PFSK-1 (cell line): Measurements from ENCODE around the gene HNRNPCL1. TPM values are rescaled to one million over a fixed set of nuclear protein-coding genes. Genes with fewer than 3 reads are reported as not detected.
"Not testable (repeated sequence)": the region's sequence is repeated elsewhere in the genome, so short reads cannot be mapped to it uniquely, and the experiment has no call there.

Experiments
- FOXP2 ChIP-seq: optimal IDR thresholded peaks from 2 replicates; pipeline ENCODE3; 2011; ENCODE audit warnings: borderline replicate concordance, control low read depth, inconsistent platforms; ENCODE audit not compliant: insufficient read depth; ENCODE audit errors: extremely low read length, extremely low read depth
- POLR2AphosphoS5 ChIP-seq: IDR thresholded peaks from 2 replicates; pipeline ENCODE4 v1.6.1; 2012; ENCODE audit warnings: low read depth, mild to moderate bottlenecking, control low read depth, low read length, moderate library complexity
- REST ChIP-seq, 2 experiments: IDR thresholded peaks; 2 replicates each; pipeline versions ENCODE4 v1.6.1 to v1.8.0; 2011 to 2012; ENCODE audit warnings: low read depth in 2 of 2, low read length in 2 of 2, control low read depth in 1 of 2, inconsistent platforms in 1 of 2, mild to moderate bottlenecking in 1 of 2, moderate library complexity in 1 of 2; ENCODE audit not compliant: insufficient read depth in 1 of 2
- SIN3A ChIP-seq: IDR thresholded peaks from 2 replicates; pipeline ENCODE4 v1.6.1; 2012; ENCODE audit warnings: mild to moderate bottlenecking, low read length, moderate library complexity, borderline replicate concordance; ENCODE audit not compliant: insufficient read depth
- TAF1 ChIP-seq: IDR thresholded peaks from 2 replicates; pipeline ENCODE4 v1.6.1; 2012; ENCODE audit warnings: low read length, control low read depth, borderline replicate concordance; ENCODE audit not compliant: insufficient read depth
- polyA plus RNA-seq: library from polyadenylated mRNA; unstranded; fragments of >200 nt; gene quantifications from one replicate; pipeline ENCODE4 v1.2.1, GENCODE V29; 2012; ENCODE audit warnings: low read depth, missing spikeins; ENCODE audit not compliant: insufficient read length

The HNRNPCL1 gene
- polyA plus RNA-seq, result not detected

GRCh38 chr1:12848620-12849019 lies at the start of gene HNRNPCL1:
Gene HNRNPCL1 (minus strand): TSS chr1:12848720. CDS start chr1:12848289, 431 bp downstream.
- not testable (repeated sequence) for TF ChIP-seq FOXP2, POLR2AphosphoS5, TAF1

DNA sequence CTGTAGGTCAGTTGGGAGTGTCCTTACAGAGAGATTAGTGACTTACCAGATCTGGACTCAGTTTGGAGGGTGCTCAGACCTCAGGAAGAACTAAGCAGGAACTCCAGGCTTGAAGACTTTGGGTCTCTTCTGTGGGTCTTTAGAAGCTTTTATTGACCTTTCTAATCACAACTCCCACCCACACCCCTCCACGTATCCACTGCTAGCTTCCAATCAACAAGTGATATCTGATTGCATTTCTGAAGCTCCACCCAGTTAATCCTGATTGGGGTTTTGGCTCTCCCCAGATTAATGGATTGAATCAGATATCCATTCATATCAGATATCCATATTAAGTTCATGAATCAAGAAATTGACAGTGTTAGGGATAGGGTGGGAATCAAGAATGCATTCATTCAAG lies 49.6 kb upstream of the HNRNPCL1 start, which contains the start of gene PRAMEF10:
PRAMEF10 (minus strand) TSS at position 101 of the 400 bp plus-strand sequence. CDS start 2,423 bp downstream, outside the sequence.
- TF ChIP-seq FOXP2, SIN3A, TAF1: not testable (repeated sequence)

- TF ChIP-seq POLR2AphosphoS5, SIN3A, TAF1: not testable (repeated sequence)
These were observed 37.6 kb upstream of the HNRNPCL1 start, which contains the start of gene PRAMEF4 for GRCh38 chr1:12886101-12886500. Gene PRAMEF4 (minus strand): TSS chr1:12886201. CDS start chr1:12883394, 2,807 bp downstream.

- TF ChIP-seq POLR2AphosphoS5; TAF1; REST (IDR thresholded peaks at IDR 0.05; ENCODE audit: insufficient read depth in 1 of 2, low read depth in 2 of 2, low read length in 2 of 2): not testable (repeated sequence)
These were observed 8.3 kb upstream of the HNRNPCL1 start, which contains the start of gene PRAMEF2 for GRCh38 chr1:12856786-12857185. Gene PRAMEF2 (plus strand): TSS chr1:12857086. CDS start chr1:12859010, 1,924 bp downstream.

DNA sequence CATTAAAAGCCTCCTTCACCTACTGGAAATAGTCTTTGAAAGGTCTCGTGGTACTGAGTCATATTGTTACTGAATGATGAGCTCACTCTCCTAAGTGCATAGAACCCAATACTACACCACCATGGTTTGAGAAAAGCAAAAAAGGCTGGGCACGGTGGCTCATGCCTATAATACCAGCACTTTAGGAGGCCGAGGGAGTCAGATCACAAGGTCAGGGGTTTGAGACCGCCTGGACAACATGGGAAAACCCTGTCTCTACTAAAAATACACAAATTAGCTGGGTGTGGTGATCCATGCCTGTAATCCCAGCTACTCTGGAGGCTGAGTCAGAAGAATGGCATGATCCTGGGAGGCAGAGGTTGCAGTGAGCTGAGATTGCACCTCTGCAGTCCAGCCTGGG lies 3.3 kb upstream of the HNRNPCL1 start:
- TF ChIP-seq SIN3A (no peak), REST (IDR thresholded peaks at IDR 0.05; ENCODE audit: insufficient read depth in 1 of 2, low read depth in 2 of 2, low read length in 2 of 2) (no peak), POLR2AphosphoS5 (no peak), TAF1 (no peak), FOXP2 (no peak)

GRCh38 chr1:12831310-12831709 lies 17.2 kb downstream of the HNRNPCL1 start, which contains the start of gene PRAMEF11:
Gene PRAMEF11 (minus strand): TSS chr1:12831410. CDS start chr1:12828789, 2,621 bp downstream.
- not testable (repeated sequence) for TF ChIP-seq TAF1, FOXP2, SIN3A

DNA sequence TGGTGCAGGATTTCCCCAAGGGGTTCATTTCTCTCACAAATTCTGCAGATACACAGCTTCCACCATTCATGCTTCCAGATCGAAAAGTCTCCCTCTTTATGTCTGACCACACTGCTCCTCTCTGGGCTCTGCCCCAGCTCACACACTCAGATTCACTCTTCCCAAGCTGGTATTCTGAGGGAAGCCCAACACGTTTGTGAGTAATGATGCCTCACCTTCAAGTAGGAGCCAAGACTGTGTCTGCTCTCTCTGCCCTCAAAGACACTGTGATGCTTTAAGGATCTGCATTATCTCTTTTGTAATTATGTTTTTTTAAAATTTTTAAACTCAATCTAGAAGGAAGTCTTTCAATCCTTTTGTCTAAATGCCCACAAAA lies 37.1 kb downstream of the HNRNPCL1 start:
- no peak for TF ChIP-seq TAF1
- no peak for TF ChIP-seq FOXP2
- TF ChIP-seq POLR2AphosphoS5, result no peak
- no peak for TF ChIP-seq REST (IDR thresholded peaks at IDR 0.05; ENCODE audit: insufficient read depth in 1 of 2, low read depth in 2 of 2, low read length in 2 of 2)
- TF ChIP-seq SIN3A, result no peak
